Vagina (tissue), 2 donors: Measurements from ENCODE around the gene ETS1. TPM values are rescaled to one million over a fixed set of nuclear protein-coding genes. Genes with fewer than 3 reads are reported as not detected.
"Not testable (repeated sequence)": the region's sequence is repeated elsewhere in the genome, so short reads cannot be mapped to it uniquely, and the experiment has no call there.

Experiments used
- DNase-seq, 2 donors: peaks; one replicate each; pipeline ENCODE4 v3.0.0-alpha.2; 2017; ENCODE audit errors: extremely low spot score in 2 of 2
- H3K27ac ChIP-seq: fragments of 200-600 bp; sonication (generic); one replicate; pipeline ENCODE4 v1.5.1; 2019
- H3K27me3 ChIP-seq: fragments of 200-600 bp; sonication (generic); one replicate; pipeline ENCODE4 v1.5.1; 2019
- H3K36me3 ChIP-seq, 2 donors: fragments of 200-600 bp; sonication (generic); one replicate each; pipeline ENCODE4 v1.5.1; 2017 to 2019
- H3K4me1 ChIP-seq: fragments of 200-600 bp; sonication (generic); one replicate; pipeline ENCODE4 v1.5.1; 2019
- H3K4me3 ChIP-seq, 2 donors: fragments of 200-600 bp; sonication (generic); 1 replicate in 1 of 2; 2 replicates in 1 of 2; pipeline ENCODE4 v1.5.1; 2016 to 2019
- H3K9me3 ChIP-seq: fragments of 200-600 bp; sonication (generic); one replicate; pipeline ENCODE4 v1.5.1; 2019
- CTCF ChIP-seq, 3 experiments: fragments of 450-650 bp in 2 of 3; fragments of 200-600 bp in 1 of 3; sonication (generic) in 1 of 3; IDR thresholded peaks; one replicate each; pipeline ENCODE4 v1.5.1; 2017 to 2019; ENCODE audit warnings: antibody characterized with exemption in 3 of 3, mild to moderate bottlenecking in 2 of 3, moderate library complexity in 2 of 3
- POLR2A ChIP-seq, 2 donors: fragments of 450-650 bp; IDR thresholded peaks; one replicate each; pipeline ENCODE4 v1.6.1; 2017; ENCODE audit warnings: antibody characterized with exemption in 2 of 2, mild to moderate bottlenecking in 2 of 2, moderate library complexity in 2 of 2
- POLR2AphosphoS5 ChIP-seq, 2 donors: sonication (generic); formaldehyde crosslinking; IDR thresholded peaks; one replicate each; pipeline ENCODE4 v1.9.0; 2017; ENCODE audit warnings: antibody characterized with exemption in 2 of 2, mild to moderate bottlenecking in 2 of 2, low read depth in 1 of 2; ENCODE audit not compliant: insufficient read depth in 1 of 2
- intact Hi-C: fragments of 100-400 bp; cut with DNase I; formaldehyde crosslinking; loops from one replicate; pipeline ENCODE4 v1.15.1; 2023
- total RNA-seq: library from RNA; depleted of rRNA; stranded (reverse); fragments of >200 nt; gene quantifications from one replicate; pipeline ENCODE4 v1.2.3, GENCODE V29; 2016

Gene ETS1
- total RNA-seq, 1 donor from 2014 or later = 51.6 TPM

- Histone ChIP-seq H3K4me3 (peak overlapping the region in 1 of 2 donors; percentile 15), H3K9me3 (no peaks in the 10 kb centered on the region), H3K4me1 (peaks cover 18% of the 10 kb centered on the region), H3K36me3 (no peaks in the 10 kb centered on the region), H3K27me3 (no peaks in the 10 kb centered on the region), H3K27ac (peak overlapping the region; percentile 67)
- no peak for DNase-seq
- intact Hi-C loops = no loop called here
- TF ChIP-seq CTCF (IDR thresholded peaks at IDR 0.05) (no peak), POLR2AphosphoS5 (IDR thresholded peaks at IDR 0.05; ENCODE audit: insufficient read depth in 1 of 2, low read depth in 1 of 2) (peak in 1 of 2 donors; percentile 29)
Observed at GRCh38 chr11:128451652-128452470, 135.5 kb downstream of the ETS1 start.

GRCh38 chr11:128450882-128451651 is 136.3 kb downstream of the ETS1 start:
- no peaks in the 10 kb centered on the region for H3K36me3 ChIP-seq
- H3K4me3 ChIP-seq = peak overlapping the region in 1 of 2 donors; percentile 15
- H3K9me3 ChIP-seq = no peaks in the 10 kb centered on the region
- peak overlapping the region; percentile 67 for H3K27ac ChIP-seq
- intact Hi-C loops = no loop called here
- H3K27me3 ChIP-seq = no peaks in the 10 kb centered on the region
- no peak for TF ChIP-seq CTCF (IDR thresholded peaks at IDR 0.05)
- TF ChIP-seq POLR2A (IDR thresholded peaks at IDR 0.05) = no peak
- DNase-seq = no peak
- H3K4me1 ChIP-seq = peaks cover 14% of the 10 kb centered on the region

GRCh38 chr11:128450425-128450824 is 136.9 kb downstream of the ETS1 start:
- H3K27ac ChIP-seq, H3K27me3 ChIP-seq, DNase-seq, H3K4me3 ChIP-seq, H3K36me3 ChIP-seq, intact Hi-C loops, H3K9me3 ChIP-seq: not testable (repeated sequence)
- H3K4me1 ChIP-seq = peaks cover 14% of the 10 kb centered on the region

GRCh38 chr11:128448981-128449713 is 138.2 kb downstream of the ETS1 start:
- no peak for DNase-seq
- Histone ChIP-seq H3K27ac (no peak overlapping the region), H3K36me3 (no peaks in the 10 kb centered on the region), H3K27me3 (no peaks in the 10 kb centered on the region), H3K4me1 (peaks cover 14% of the 10 kb centered on the region), H3K4me3 (no peak overlapping the region), H3K9me3 (no peaks in the 10 kb centered on the region)
- intact Hi-C loops = no loop called here
- TF ChIP-seq POLR2A (IDR thresholded peaks at IDR 0.05) (no peak), CTCF (IDR thresholded peaks at IDR 0.05) (no peak), POLR2AphosphoS5 (IDR thresholded peaks at IDR 0.05; ENCODE audit: insufficient read depth in 1 of 2, low read depth in 1 of 2) (no peak)

- Histone ChIP-seq H3K27ac (no peak overlapping the region), H3K4me1 (peaks cover 8% of the 10 kb centered on the region), H3K36me3 (no peaks in the 10 kb centered on the region), H3K9me3 (no peaks in the 10 kb centered on the region), H3K4me3 (no peak overlapping the region), H3K27me3 (no peaks in the 10 kb centered on the region)
- TF ChIP-seq CTCF (IDR thresholded peaks at IDR 0.05) (no peak), POLR2AphosphoS5 (IDR thresholded peaks at IDR 0.05; ENCODE audit: insufficient read depth in 1 of 2, low read depth in 1 of 2) (no peak), POLR2A (IDR thresholded peaks at IDR 0.05) (no peak)
- DNase-seq = no peak
- intact Hi-C loops = no loop called here
Observed at GRCh38 chr11:128448200-128448886, 139.0 kb downstream of the ETS1 start.
